ENCODE results near the gene AP1AR.
A peak's percentile ranks its signal among the peaks of the same experiment; 100 is the strongest.

DNA sequence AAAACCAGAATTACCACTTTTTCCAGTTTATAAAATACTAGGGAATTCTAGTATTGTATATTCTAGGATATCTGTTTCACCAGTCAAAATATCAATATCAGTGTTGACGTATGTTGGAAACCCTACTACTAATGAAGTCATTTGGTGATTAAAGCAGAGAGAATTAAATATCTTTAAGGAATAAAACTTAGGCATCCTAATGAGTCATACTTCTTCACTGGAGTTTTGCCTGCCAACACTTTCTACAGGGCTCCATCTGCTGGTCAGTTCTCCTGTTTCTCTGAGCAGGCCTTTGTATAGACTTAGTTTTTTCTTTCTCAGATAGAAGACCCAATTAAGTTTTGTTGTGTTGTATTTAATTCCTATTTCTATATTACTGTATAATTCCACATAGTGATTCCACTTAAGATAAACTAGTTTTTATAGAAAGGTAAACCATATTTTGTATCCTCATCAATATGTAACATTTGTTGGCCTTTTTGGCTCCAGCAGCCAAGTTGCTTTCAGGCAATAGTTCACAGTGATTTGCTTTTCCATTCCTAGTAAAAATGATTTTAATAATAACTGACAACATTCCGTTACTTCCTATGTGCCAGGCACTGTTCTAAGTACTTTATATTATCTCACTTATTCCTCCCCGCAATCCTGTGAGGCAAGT lies 3.5 kb downstream of the AP1AR start:
- TF ChIP-seq, protein P1, sequence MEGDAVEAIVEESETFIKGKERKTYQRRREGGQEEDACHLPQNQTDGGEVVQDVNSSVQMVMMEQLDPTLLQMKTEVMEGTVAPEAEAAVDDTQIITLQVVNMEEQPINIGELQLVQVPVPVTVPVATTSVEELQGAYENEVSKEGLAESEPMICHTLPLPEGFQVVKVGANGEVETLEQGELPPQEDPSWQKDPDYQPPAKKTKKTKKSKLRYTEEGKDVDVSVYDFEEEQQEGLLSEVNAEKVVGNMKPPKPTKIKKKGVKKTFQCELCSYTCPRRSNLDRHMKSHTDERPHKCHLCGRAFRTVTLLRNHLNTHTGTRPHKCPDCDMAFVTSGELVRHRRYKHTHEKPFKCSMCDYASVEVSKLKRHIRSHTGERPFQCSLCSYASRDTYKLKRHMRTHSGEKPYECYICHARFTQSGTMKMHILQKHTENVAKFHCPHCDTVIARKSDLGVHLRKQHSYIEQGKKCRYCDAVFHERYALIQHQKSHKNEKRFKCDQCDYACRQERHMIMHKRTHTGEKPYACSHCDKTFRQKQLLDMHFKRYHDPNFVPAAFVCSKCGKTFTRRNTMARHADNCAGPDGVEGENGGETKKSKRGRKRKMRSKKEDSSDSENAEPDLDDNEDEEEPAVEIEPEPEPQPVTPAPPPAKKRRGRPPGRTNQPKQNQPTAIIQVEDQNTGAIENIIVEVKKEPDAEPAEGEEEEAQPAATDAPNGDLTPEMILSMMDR (IDR thresholded peaks at IDR 0.05; ENCODE audit: low read length) = peak; percentile 76
- TF ChIP-seq EZH2 (IDR thresholded peaks at IDR 0.05; ENCODE audit: borderline replicate concordance, low read length) = no peak

All from OCI-LY1 (cell line).